T-helper 22 cell (primary cell): ENCODE results near the gene LMNTD2.

Source experiments
- DNase-seq: peaks from one replicate; pipeline ENCODE4 v3.0.0-alpha.2; 2020; ENCODE audit warnings: low read depth

LMNTD2 gene

DNA sequence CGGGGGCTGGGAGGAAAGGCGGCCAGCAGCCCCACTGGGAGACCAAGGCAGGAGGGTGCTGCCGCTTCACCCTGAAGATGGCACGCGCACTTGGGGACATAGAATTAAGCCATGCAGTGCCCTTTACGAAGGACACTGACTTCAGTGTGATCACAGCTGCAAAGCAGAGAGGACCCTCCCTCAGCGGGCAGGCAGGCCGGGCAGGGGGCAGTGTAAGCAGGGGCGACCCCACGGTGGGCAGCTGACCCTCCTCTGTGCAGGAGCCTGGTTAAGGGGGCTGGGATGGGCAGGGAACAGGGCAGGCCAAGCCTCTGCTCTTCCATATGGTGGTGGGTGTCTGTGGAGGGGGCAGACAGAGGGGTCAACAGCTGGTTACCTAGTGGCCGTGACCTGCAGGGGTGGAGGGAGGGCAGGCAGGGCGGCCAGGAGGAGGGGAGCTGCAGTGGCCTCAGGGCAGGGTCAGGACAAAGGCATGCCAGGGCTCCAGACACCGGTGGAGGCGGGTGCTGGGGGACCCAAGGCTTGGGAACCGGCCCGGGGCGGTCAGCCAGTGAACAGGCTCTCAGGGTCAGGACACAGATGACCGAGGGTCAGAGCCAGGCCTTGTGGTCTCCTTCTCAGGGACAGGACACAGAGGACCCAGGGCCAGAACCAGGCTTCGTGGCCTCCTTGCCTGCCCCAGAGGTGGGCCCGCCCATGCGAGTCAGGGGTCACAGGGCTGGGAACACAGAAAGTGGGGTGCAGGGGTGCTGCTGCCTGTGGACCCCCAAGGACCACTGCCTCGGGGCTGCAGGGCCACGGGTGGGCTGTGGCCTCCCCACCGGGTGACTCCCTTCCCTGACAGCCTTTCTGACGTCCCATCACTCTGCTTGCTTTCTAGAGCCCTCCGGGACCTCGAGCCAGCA, 7.2 kb downstream of the LMNTD2 start:
- DNase-seq, result no peak

DNA sequence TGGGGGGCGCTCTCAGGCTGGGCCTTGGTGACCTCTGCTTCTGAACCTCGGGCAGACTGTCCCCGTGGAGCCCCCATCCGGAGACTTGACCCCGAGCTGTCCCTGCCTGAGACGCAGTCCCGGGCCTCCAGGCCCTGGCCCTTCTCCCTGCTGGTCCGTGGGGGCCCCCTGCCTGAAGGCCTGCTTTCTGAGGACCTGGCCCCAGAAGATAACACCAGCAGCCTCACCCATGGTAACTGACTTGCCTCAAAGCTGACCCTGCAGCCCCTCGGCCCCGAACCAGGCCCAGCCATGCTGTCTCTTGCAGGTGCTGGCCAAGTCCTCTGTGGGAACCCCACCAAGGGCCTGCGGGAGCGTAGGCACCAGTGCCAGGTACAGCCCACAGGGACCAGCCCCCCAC, 8.9 kb downstream of the LMNTD2 start:
- DNase-seq, result no peak

DNA sequence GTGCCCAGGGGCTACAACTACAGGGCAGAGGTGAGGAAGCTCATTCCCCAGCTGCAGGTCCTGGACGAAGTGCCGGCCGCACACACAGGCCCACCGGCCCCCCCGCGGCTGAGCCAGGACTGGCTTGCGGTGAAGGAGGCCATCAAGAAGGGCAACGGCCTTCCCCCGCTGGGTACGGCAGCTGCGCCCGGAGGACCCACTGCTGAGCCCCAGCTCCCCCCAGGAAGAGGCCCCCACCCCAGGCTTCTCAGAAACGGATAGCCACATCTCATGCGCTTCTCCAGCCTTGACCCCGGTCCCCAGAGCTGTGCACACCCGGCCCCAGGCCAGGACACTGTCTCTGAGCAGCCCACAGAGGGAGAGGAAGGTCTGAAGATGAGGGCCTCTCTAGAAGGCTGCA, 9.4 kb downstream of the LMNTD2 start:
- DNase-seq, result no peak

DNA sequence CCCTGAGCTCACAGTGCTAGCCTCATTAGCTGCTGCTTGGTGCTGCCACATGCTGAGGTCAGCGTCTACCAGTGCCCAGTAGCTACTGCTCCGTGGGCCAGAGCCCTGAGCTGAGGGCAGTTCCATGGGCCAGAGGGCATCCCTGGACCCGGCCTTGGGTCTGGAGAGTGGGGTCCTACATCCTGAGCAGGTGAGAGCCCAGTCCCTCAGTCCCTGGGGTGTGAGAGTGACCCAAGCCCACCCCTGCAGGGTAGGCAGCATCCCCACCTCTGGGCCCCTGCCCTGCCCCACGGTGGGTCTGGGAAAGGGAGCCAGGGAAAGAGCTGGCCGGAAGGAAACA, 9.8 kb downstream of the LMNTD2 start:
- no peak for DNase-seq

DNA sequence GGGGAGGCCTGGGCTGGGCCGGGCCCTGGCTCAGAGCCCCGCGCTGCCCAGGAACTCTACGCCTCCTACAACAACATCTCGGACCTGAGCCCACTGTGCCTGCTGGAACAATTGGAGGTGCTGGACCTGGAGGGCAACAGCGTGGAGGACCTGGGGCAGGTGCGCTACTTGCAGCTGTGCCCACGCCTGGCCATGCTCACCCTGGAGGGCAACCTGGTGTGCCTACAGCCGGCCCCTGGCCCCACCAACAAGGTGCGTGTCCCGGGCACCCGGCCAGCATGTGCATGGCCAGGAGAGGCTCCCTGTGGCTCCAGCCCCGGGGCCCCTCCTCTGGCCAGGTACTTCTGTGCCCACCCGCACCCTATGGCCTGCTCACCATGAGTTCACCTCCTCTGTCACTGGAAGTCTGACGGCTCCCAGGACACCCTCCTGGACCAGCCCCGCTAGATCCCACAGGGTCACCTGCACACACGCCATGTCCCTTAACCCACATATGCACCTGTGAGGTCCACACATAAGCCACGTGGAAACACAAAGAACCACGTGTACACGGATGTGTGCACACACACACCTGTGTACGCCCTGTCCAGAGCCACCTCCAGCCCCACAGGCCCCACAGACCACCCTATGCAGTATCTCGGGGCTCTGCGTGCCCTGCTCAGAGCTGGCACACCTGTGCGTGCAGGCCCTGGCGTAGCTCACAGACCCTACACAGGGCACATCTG, 10.4 kb downstream of the LMNTD2 start:
- no peak for DNase-seq

DNA sequence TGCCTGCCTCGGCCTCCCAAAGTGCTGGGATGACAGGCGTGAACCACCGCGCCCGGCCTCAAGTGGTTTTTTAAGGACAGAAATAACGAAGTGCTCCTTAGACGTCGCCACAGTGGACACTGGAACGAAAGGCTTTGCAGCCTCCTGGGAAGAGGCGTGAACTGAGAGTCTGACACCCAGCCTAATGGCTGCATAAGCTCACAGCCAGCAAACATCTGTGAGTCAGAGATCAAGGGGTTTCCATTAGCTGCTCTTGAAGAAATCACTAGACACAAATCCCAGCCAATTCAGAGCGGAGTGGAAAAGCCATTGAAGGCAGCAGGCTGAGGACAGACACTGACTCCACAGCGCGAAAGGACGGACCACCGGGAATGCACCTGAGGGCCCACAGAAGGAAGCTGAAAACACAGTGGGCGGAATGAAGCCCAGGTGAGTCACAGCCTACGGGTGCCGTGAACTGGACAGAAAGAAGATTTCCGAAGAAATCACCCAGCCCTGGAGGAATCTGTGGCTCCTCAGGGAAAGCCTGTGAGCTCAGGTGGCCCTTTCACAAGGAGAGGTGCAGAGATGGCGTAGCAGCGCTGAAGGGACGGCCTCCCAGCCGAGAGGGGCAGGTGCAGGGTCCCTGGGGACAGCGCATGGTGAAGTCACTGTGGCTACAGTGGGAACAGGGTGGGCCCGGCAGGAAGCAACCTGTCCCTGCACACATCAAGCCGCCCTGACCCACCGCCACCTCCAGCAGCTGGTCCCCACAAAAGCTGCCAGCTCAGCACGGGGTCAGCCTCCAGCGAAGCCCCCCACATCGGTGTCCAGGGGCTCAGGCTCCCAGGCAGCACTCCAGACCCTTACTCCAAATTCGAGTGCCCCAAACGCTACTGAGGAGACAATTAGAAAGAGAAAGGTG, 11.6 kb downstream of the LMNTD2 start:
- DNase-seq, result no peak

DNA sequence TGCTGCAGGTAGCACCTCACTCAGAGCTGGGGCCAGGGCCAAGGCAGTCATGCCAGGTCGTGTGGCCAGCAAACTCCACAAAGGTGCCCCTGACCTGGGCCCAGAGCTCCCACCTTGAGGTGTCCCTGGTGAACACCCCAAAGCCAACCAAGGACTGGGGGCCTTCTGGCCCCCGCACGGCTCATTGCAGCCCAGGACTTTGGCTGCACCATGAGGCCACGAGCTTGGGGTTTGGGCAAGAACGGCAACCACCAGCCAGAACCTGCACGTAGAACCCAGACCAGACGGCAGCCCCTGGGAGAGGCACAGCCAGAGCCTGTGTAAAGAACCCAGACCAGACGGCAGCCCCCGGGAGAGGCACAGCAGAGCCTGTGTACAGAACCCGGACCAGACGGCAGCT, 15.4 kb downstream of the LMNTD2 start:
- no peak for DNase-seq

DNA sequence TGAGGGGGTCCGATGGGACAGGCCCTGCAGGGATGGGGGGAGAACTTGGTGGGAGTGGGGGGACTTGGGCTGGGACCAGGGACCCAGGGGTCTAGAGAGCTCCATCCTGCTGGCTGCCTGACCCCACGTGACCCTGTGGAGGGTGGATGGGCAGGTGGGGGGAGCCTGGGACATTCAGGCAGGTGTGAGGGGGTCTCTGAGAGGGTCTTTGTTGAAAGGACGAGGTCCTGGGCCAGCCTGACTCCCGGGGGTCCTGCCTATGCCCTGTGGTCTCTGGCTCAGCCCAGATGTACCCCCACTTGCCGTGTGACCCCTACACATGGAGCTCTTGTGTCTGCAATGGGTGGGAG, 15.7 kb downstream of the LMNTD2 start:
- DNase-seq, result no peak

DNA sequence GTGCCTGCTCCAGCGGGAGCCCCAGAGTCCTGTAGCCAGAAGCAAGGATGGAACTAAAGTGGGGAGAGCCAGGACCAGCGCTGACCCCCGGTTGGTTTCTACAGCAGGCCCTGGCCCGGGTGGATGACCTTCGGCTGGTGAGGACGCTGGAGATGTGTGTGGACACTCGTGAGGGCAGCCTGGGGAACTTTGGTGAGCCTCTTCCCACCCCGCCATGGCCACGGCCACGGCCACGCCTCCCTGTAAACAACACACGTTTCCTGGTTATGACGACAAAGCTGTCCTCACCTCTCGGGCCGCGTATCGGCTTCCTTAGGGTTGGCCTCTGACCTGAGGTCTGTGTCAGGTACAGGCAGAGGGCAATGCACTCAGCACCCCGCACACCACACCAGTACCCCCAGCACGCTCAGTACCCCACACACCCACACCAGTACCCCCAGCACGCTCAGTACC, 19.1 kb downstream of the LMNTD2 start:
- DNase-seq, result no peak

DNA sequence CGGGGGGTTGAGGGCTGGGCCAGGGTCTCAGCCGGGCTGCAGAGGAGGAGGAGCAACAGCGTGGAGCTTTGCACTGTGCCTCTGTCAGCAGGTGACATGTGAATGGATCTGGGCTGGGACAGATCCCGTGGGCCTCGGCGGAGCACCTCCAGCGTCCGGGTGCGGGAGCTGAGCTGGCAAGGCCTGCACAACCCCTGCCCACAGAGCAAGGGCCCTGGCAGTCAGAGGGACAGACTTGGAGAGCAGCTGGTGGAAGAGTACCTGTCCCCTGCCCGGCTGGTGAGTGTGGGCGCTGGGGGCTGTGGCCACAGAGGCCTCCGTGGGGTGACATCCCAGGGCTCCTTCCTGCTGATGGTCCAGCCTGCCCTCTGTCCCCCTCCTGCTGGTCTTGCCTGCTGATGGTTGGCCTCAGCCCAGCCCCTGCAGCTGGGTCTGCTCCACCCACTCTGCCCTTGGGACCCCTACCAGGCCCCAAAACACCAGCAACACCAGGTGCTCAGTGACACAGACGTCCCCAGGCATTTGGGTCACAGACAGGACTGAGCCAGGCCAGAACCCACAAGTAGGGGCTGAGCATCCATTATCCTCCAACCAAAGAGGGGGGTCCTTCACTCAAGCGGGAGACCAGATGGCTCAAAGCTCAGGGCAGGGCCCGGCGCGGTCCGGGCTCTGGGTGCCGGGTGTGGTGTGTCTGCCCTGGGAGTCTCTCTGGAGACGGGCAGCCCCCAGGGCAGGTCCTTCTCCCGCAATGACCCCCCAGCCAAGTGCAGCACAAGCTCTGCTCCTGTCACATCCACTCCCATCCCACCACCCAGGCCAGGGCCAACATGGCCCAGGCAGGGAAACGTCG, 19.7 kb downstream of the LMNTD2 start:
- no peak for DNase-seq

DNA sequence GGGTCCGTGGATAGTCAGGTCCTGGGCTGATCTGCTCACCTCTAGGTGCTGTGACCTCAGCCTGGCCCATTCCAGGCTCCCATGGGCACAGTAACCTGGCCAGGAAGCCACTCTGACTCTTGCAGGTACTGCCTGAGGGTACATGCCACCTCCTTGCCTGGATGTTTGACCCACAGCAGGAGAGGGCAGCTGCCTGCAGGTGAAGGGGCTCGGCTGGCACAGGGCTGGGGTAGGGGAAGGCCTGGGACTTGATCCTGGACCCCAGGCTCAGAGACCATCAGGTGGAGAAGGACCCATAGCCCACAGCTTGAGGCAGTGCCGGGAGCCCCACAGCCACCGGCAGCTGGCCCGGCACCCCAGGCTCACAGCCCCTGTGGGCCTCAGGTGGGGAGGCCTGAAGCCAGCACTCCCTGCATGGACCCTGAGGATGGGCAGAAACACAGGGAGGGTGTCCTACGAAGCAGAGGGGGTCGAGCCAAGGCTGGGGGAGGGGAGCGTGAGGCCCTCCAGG, 20.5 kb downstream of the LMNTD2 start:
- no peak for DNase-seq

DNA sequence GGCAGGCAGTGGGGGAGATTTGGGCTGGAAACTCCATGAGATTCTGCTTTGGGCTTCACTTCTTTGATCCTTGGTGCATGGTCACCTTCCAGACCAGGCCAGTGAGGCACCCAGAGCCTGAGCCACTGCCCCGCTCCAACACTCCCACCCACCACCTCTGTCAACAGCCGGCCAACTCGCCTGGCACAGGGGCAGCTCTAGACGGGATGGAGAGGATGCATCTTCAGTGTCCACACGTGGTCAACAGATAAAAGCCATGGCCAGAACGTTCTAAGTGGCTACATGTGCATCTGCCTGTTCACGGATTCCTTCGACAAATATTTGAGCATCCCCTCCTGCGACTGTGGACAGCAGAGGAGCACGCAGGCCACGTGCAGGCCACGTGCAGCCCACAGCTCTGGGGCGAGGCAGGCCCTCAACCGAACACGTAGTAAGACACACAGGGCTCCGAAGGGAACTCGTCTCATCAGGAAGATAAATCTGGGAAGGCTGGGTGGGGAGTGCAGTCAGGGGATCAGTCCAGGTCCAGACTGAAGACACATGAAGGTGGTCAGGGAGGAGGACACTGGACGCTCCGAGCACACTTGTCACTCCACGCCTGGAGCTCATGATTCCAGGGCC, 22.0 kb downstream of the LMNTD2 start:
- DNase-seq, result no peak

DNA sequence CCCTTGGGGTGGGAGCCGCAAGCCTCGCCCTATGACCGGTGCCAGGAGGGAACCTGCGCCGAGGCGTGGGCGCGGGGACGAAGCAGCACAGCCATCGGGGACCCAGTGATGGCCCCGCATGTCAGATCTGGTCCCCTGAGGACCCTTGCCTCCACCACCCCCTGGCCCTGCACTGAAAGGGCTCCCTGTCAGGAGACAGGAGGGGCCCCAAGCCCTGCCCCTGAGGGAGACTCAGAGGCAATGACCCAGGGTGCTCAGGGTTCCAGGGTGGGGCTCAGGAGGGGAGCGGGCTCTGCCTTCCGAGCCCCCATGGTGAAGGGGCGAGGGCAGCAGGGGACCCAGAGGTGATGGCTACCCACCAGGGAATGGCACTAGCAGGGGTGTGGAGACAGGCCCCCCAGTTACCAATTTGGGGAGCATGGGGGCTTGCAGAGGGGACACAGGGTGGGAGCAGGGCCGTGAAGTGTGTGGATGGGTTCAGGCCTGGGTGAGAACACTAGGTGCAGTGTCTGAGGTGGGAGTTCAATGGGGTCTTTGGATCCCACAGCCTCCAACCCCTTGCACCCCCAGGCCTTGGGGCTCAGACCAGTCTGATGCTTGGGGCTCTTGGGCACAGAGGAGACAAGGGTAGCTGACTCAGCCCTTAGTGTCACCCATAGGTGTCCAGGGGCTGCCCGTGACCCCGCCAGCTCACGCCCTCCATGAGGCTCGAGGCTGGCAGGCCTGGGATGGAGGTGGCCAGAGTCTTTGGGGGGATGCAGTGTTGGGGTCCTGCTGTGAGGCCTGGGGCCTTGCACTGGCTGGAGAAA, 22.7 kb downstream of the LMNTD2 start:
- DNase-seq, result no peak

DNA sequence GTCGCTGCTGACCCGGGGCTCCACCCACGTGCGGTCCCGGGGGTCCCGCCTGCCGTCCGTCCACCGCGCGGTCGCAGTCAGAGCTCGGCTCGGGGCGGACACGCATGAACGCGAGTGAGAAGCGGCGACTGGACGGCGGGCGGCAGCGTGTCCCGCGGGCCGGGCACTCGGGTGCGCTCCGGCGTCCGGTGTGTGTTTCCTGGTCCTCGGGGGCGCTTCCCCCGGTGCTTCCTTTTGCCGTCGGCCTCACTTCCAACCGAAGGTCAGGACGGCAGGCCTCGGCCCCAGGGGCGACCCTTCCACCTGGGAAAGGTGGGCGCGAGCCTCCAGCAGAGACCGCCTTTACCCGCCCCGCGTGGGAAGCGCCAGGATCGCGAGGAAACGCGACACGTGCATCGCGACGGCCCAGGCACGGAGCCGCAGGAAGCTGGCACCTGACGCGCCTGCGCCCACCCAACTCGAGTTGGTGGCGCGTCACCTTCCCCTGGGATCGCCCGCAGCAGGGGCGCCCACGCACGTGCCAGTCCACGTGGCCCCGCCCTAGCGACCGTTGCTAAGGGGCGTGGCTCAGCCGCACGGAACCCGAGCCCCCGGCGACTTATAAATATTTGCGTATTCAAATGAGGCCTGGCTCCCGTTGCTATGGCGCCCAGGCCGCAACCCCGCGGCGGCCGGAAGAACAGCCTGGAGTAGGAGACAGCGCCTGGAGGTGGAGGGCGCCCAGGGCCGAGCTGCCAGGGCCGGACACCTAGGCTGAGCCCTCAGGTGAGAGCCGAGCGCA, 23.5 kb downstream of the LMNTD2 start, which contains the start of gene LRRC56:
TSS of gene LRRC56 (plus strand) at position 687 of the 781 bp plus-strand sequence. CDS start 3,158 bp downstream, outside the sequence.
- peak; percentile 90 for DNase-seq

DNA sequence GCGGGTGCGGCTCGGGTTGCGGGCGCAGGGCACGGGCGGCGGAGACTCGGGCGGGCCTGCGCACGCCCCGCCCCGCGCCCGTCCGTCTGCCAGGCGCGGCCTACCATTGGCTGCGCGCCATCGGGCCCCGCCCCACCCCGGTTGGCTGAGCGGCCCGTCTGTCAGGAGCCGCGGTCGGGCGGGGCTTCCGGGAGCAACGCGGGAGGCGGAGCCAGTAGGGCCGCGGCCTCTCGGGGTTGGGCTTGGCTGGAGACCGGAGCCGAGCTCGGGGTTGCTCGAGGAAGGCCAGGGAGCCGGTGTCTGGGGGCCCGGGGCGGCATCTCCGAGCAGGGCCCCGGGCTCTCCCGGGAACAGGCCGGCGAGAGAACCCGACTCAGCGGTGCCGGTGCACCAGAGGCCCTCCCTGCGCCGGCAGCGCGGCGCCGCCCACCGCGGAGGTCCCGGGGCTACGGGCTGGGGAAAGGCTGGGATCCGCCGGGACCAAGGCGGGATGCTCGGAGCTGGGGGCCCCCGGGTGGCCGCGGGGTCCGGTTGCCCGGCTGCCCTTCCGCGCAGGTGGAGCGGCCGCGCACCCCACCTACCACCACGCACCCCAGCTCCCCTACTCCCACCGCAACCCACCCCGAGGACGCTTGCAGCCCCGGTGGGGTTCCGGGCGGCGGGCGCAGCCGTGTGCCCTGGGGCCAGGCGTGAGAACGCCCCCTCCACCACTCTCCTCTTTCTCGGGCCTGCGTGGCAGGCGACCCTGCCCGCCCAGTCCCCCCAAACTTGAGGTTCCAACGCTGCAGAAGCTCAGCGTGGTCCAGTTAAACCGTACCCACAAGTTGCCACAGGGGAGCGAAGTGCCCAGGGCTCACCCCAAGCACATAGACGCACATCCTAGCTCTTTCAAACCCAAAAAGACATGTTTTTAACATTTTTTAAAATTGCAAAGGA, 24.8 kb downstream of the LMNTD2 start, which contains the start of gene HRAS:
TSS of gene HRAS (minus strand) at position 58 of the 936 bp plus-strand sequence.
- DNase-seq, result peak; percentile 91

DNA sequence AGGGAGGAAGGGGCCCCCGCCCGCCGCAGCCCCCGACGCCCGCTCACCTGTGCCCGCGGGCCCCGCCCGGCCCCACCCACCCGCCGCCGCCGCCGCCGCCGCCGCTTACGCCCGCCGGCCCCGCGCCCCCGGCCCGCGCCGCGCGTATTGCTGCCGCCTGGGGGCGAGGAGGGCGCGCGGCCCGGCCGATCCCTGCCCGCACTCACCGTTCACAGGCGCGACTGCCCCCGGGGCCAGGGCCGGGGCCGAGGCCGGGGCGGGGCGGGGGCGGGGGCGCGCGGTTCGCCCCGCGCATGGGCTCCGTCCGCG, 25.4 kb downstream of the LMNTD2 start:
- no peak for DNase-seq

DNA sequence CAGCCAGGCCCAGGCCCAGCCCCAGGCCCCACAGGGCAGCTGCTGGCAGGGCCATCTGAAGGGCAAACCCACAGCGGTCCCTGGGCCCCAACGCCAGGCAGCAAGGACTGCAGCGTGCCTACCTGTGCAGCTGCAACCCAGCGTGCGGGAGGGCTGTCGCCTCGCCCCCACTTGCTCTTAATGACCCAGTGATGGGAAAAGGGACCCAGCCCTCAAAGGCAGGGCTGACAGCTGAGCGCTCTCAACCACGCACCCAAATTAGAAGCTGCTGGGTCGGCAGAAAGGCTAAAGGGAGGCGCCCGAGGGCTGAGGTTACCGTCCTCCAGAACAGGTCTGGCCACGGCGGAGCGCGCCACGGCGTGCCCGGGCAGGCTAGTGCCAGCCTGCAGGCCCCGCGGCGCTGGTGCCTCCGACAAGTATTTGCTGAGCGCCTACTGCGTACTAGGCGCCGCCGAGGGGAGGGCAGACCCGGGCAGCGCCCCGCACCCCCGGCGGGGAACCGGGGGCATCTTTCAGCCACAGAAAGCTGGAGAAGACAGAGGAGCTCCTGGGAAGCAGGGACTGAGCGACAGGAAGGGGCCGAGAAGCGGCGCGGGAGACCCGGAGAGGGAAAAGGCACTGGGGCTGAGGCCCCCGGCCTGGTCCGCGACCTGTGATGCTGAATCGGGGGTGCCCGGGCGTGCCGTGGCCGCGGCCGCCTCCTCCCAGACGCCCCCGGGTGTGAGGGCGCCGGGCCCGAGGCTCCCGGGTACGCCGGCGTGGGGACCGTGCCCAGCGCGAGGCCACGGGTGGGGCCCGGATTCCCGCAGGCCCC, 25.9 kb downstream of the LMNTD2 start:
- DNase-seq, result no peak
